Skeletal muscle cell (primary cell): ENCODE results near the gene ZMYM3.

Experiments
- DNase-seq: peaks from one replicate; pipeline ENCODE4 v3.0.0-alpha.2; 2010; ENCODE audit warnings: low read depth
- H3K4me3 ChIP-seq: 2 replicates; pipeline ENCODE4 v1.5.1; 2011; ENCODE audit warnings: low read depth, mild to moderate bottlenecking, control low read depth, low read length, moderate library complexity

Gene ZMYM3

GRCh38 chrX:71256051-71256450 lies 2.1 kb upstream of the ZMYM3 start:
- no peak overlapping the region for H3K4me3 ChIP-seq
- no peak for DNase-seq

GRCh38 chrX:71253253-71254091 lies 468 bp downstream of the ZMYM3 start:
- peak overlapping the region; percentile 77 for H3K4me3 ChIP-seq
- no peak for DNase-seq

DNA sequence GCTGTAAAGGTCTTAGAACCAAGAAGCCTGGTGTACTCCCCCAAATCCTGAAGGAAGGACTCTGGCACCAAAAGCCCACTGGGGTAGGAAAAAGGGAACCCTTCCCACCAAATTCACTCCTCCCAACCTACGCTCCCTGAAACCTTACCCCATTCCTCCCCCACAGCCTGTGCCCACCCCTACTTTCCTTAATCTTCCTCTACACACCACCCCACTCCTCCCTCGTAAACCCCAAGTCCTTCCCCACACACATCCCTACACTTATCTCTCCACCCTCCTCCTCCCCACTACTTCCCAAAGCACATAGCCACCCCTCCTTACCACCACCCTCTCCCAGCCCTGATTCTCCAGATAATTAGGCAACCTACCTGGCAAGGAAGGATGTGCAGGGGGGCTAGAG lies 1.7 kb downstream of the ZMYM3 start:
- peak overlapping the region; percentile 77 for H3K4me3 ChIP-seq
- DNase-seq = no peak

GRCh38 chrX:71251466-71251973 lies 2.4 kb downstream of the ZMYM3 start:
- no peak overlapping the region for H3K4me3 ChIP-seq
- no peak for DNase-seq

DNA sequence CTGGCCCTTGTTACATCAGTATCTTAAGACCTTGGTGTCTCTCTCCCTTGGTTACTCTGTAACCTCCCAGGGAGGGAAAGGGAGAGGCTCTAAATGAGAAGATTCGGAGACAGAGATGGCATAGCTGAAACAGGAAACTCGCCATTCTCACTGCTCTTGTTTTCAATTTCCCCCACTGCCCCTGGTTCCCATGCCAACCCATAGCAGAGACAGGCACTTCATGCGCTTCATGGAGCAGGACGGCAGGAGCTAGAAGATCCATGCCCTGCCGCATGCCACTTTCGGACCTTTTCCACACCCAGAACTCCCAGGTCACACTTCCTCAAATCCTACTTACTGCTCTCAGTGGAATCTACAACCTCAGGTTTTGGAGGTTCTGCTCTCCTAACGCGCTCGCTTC lies 3.1 kb downstream of the ZMYM3 start:
- H3K4me3 ChIP-seq = no peak overlapping the region
- no peak for DNase-seq

DNA sequence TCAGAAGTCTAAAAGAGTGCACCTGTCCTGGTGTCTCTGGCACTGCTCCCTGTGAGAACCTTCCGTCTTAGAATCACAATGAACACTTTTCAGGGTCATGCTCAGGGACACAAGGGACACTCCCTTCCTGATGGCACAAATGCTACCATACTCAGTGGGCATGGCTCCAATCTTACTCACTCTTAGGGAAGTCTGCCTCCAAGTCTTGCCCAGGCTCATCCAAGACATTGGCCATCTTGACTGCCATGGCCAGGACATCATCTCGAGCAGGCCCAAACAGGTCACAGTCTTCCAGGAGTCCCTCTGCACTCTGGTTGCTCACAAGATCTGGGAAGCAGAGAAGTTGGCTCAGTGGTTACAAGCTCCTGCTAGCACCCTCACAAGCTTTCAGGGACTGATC lies 8.8 kb downstream of the ZMYM3 start:
- no peak for DNase-seq
- no peak overlapping the region for H3K4me3 ChIP-seq

DNA sequence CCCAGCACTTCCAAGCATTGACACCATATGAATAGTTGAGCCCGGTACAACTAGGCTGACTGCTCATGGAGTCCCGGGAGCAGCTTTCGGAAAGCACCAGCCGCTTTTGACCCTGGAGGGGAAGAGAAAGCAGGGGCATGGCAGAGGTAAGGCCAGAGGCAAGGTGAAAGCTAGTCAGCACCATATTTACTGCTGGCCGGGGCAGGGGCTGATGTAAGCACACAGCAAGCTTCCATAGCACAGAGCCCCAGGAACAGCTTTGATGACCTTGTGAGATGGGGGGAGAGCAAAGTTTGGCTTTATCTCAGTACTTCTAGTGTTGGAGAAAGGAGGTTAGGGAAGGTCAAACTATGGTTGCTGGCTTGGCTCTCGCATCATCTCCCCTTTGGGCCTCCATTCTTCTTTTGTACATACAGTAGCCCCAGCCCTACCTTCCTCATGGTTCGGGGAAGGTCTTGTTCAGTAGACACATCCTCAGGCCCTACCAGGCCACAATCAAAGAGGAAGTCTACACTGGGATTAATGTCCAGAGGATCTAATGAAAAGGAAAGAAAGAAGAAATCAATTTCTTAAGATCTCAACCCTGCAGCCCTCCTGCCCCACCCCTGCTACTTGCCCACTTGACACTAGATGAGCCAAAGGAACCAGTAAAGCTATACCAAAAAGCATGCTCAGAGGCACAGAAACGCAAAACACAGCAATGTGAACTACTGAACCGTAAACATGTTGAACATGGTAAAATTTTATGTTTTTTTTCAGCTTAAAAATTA lies 9.4 kb downstream of the ZMYM3 start:
- DNase-seq = no peak
- no peak overlapping the region for H3K4me3 ChIP-seq

DNA sequence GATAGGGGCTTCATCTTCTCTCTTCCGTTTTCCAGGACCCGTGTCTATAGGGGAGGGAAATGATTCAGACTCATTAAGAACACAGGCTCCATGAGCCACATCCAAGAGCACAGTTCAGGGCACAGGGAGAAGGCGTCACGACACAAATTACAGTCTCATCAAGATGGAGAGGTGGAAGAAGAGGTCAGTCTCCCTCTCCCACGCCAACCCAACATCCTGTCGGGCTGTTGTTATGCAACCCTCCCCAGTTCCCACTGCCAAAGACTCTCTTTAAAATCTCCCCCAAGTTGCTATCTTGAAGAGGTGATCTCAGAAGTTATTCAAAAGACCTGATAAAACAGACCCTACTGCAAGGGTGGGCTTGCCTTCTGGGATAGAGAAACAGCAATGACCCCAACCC lies 12.6 kb downstream of the ZMYM3 start:
- no peak for DNase-seq
- no peak overlapping the region for H3K4me3 ChIP-seq

DNA sequence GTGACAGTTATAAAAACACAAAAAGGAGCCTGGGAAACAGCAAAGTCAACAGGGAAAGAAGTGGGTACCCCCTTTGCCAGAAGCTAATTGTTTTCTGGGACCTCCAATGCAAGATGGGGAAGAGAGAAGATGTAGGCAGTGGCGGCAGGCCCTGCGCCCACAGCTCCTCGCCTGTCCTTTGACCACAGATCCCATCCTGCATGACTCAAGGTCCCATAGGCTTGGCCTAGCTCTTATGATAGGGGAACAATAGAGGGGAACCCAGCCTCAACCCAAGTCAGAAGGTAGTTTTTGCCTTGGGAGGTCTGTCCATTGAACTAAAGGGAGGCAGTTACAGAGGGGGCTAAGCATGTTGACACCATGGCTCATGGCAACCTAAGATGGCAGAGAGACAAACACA lies 14.2 kb downstream of the ZMYM3 start:
- no peak overlapping the region for H3K4me3 ChIP-seq
- no peak for DNase-seq

GRCh38 chrX:71236836-71237235 lies 17.1 kb downstream of the ZMYM3 start:
- H3K4me3 ChIP-seq = no peak overlapping the region
- no peak for DNase-seq

GRCh38 chrX:71235482-71235881 lies 18.5 kb downstream of the ZMYM3 start:
- DNase-seq = no peak
- H3K4me3 ChIP-seq = no peak overlapping the region

DNA sequence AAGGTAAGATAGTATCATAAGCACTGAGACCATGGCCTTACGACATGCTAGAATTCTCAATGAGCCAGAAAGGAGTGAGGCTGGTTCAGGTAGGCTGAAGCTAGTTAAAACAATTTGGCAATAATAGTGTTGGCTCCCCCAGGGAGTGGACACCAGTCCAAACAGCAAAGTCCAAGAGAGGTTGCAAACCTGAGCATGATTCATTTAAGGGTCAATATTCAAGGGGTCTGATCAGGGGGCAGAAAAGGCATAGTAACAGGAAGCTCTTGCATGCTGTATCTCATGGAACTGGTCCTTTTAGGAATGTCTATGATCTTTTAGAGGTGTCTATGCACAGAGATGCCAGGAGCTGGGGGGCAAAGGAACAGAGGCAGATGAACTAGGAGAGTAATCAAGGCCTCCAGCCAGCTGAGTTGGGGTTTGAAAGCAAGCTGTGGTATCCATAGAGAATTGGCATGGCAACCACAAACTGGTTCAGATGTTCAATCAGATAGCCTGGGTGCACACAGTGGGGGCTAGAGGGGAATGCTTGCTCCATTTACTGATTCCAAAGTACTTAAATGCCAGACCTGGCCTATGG lies 25.8 kb downstream of the ZMYM3 start:
- no peak for DNase-seq
- no peak overlapping the region for H3K4me3 ChIP-seq

- no peak for DNase-seq
Observed at GRCh38 chrX:71227370-71228062, 26.4 kb downstream of the ZMYM3 start.

GRCh38 chrX:71225676-71226075 lies 28.3 kb downstream of the ZMYM3 start:
- DNase-seq = no peak

More at GRCh38 chrX:71227370-71228062, 26.4 kb downstream of the ZMYM3 start:
- no peak overlapping the region for H3K4me3 ChIP-seq

GRCh38 chrX:71225009-71225408 lies 28.9 kb downstream of the ZMYM3 start:
- no peak overlapping the region for H3K4me3 ChIP-seq
- no peak for DNase-seq

More at GRCh38 chrX:71225676-71226075, 28.3 kb downstream of the ZMYM3 start:
- no peak overlapping the region for H3K4me3 ChIP-seq

GRCh38 chrX:71224098-71224708 lies 29.7 kb downstream of the ZMYM3 start:
- H3K4me3 ChIP-seq = no peak overlapping the region
- DNase-seq = no peak

DNA sequence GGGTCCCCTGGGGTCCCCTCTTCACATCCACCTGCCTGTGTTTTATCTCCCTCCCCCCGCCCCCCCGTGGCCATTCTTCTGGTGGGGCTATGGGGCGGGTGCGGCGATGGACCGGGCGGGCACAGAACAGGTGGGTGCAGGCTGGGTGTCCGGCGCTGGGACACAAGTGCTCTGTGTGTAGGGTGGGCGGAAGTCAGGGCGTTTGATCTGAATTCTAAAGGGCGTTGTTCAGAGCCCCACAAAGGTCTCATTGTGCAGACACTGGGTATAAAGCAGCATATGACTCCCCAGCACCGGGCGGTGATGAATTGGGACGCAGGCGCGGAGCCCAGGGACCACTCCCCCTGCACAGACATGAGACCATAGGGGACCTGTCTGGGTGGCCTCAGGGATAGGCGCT lies 31.0 kb downstream of the ZMYM3 start, which contains the start of gene GJB1:
TSS of gene GJB1 (plus strand) at position 296 of the 400 bp plus-strand sequence. CDS start 484 bp downstream, outside the sequence.
- H3K4me3 ChIP-seq = no peak within 1 kb of the TSS
- no peak for DNase-seq

- no peak for DNase-seq
- no peak overlapping the region for H3K4me3 ChIP-seq
Observed at GRCh38 chrX:71221145-71221544, 32.8 kb downstream of the ZMYM3 start.

DNA sequence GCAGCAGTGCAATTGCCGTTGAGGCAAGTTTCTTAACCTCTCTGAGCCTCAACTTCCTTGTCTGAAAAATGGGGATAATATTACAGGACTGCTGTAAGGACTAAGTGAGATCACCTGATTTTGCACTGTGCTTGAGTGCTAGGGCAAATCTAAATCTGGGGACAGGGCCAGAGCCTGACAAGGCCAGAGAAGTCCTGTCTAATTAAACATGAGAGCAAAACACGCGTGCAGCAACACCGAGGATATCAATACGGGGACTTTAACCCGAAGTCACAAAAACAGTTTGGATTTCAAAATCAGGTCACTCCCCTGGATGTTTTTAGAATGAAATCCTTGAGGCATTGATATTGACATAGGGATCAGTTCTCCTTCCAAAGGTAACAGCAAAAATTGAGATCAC lies 36.6 kb downstream of the ZMYM3 start:
- DNase-seq = no peak
- no peak overlapping the region for H3K4me3 ChIP-seq
